GM23248 (cell line): ENCODE results near the gene RHO.

Source experiments
- EZH2 ChIP-seq: fragments of 200-600 bp; sonication (generic); IDR thresholded peaks from 2 replicates; pipeline ENCODE4 v1.6.1; 2018; ENCODE audit warnings: antibody characterized with exemption, mild to moderate bottlenecking; ENCODE audit not compliant: insufficient read depth, poor library complexity, severe bottlenecking
- EZH2phosphoT487 ChIP-seq: fragments of 200-600 bp; sonication (generic); IDR thresholded peaks from 2 replicates; pipeline ENCODE4 v1.6.1; 2018; ENCODE audit warnings: antibody characterized with exemption, moderate library complexity, mild to moderate bottlenecking, low read depth; ENCODE audit not compliant: insufficient read depth

DNA sequence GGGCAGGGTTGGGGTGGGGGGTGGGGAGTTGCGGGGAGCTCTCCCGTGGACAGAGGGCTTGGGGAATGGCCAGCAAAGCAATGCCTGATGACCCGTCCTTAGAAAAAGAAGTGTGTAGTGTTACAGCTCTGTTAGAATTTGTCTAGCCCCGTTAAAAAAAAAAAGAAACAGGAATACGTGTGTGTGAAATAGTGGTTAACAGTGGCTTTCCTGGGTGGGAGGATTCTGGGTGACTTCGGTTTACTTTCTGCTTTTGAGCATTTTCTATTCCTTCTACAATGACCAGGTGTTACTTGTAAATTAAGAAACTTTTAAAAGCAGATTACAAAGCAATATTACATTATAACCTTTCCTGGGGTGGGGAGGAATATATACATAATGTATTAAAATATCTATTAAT lies 39.5 kb downstream of the RHO start:
- TF ChIP-seq EZH2 (no peak), EZH2phosphoT487 (no peak)
